GM19035 (cell line): ENCODE measurements around the gene EPS8.

ENCODE experiments used
- ATAC-seq: cut with Tn5 transposase; IDR thresholded peaks from one replicate; pipeline ENCODE4 v1.9.1; 2021; ENCODE audit not compliant: unreplicated experiment

The EPS8 gene

GRCh38 chr12:15613981-15614380, 175.2 kb downstream of the EPS8 start:
- no peak for ATAC-seq

- no peak for ATAC-seq
Measured at GRCh38 chr12:15608941-15609340, 180.2 kb downstream of the EPS8 start.

- ATAC-seq: no peak
Measured at GRCh38 chr12:15608406-15608805, 180.8 kb downstream of the EPS8 start.

GRCh38 chr12:15605881-15606590, 183.2 kb downstream of the EPS8 start:
- ATAC-seq: no peak

- ATAC-seq: no peak
Measured at GRCh38 chr12:15603474-15604085, 185.6 kb downstream of the EPS8 start.

GRCh38 chr12:15602051-15602672, 187.0 kb downstream of the EPS8 start:
- no peak for ATAC-seq

- no peak for ATAC-seq
Measured at GRCh38 chr12:15601210-15601800, 187.9 kb downstream of the EPS8 start.

- ATAC-seq: no peak
Measured at GRCh38 chr12:15600223-15600935, 188.8 kb downstream of the EPS8 start.

GRCh38 chr12:15599266-15600037, 189.7 kb downstream of the EPS8 start:
- no peak for ATAC-seq

- no peak for ATAC-seq
Measured at GRCh38 chr12:15597125-15597830, 191.9 kb downstream of the EPS8 start.

GRCh38 chr12:15596174-15596573, 193.0 kb downstream of the EPS8 start:
- ATAC-seq: no peak

GRCh38 chr12:15592934-15593333, 196.3 kb downstream of the EPS8 start:
- no peak for ATAC-seq

GRCh38 chr12:15591811-15592210, 197.4 kb downstream of the EPS8 start:
- ATAC-seq: no peak

- ATAC-seq: peak; percentile 97
Measured at GRCh38 chr12:15590180-15590826, 198.9 kb downstream of the EPS8 start.

GRCh38 chr12:15589328-15590032, 199.7 kb downstream of the EPS8 start:
- ATAC-seq: no peak

- ATAC-seq: peak; percentile 72
Measured at GRCh38 chr12:15584366-15585041, 204.7 kb downstream of the EPS8 start.

GRCh38 chr12:15583804-15584203, 205.4 kb downstream of the EPS8 start:
- no peak for ATAC-seq

- no peak for ATAC-seq
Measured at GRCh38 chr12:15581006-15581405, 208.2 kb downstream of the EPS8 start.
